SK-N-SH (cell line): Measurements from ENCODE around the gene GLYATL1. TPM values are rescaled to one million over a fixed set of nuclear protein-coding genes. Genes with fewer than 3 reads are reported as not detected.

Experiments
- CTCF ChIA-PET: fragments of 300-600, 350-600 bp; formaldehyde crosslinking; extraction: SDS; loops from one replicate; lab custom pipeline; 2021; lab: Yijun Ruan, JAX
- POLR2A ChIA-PET: fragments of 350-600 bp; sonication (Branson Sonifier 250); formaldehyde crosslinking; extraction: SDS; loops from one replicate; lab custom pipeline; 2020; ENCODE audit warnings: antibody characterized with exemption, inconsistent platforms; lab: Yijun Ruan, JAX
- DNase-seq: peaks from one replicate; pipeline ENCODE4 v3.0.0; 2012
- H2AFZ ChIP-seq: fragments of 200-600 bp; sonication (generic); 2 replicates; pipeline ENCODE4 v1.8.1; 2016; ENCODE audit warnings: antibody characterized with exemption, mild to moderate bottlenecking, low read depth
- H3F3A ChIP-seq: fragments of 200-600 bp; sonication (generic); replicated peaks from 2 replicates; pipeline ENCODE3; 2016; ENCODE audit warnings: antibody characterized with exemption, mild to moderate bottlenecking; ENCODE audit not compliant: insufficient read depth
- H3K27ac ChIP-seq, 2 experiments: fragments of 200-500 bp in 1 of 2; fragments of 200-600 bp in 1 of 2; sonication (Bioruptor generic) in 1 of 2; sonication (generic), shearing (Covaris generic) in 1 of 2; 2 replicates each; pipeline versions ENCODE4 v1.5.1 to v1.6.1; 2014 to 2016; ENCODE audit warnings: low read depth in 2 of 2, inconsistent platforms in 1 of 2, low read length in 1 of 2, mild to moderate bottlenecking in 1 of 2, mixed read lengths in 1 of 2
- H3K27me3 ChIP-seq: fragments of 200-600 bp; sonication (generic), shearing (Covaris generic); 2 replicates; pipeline ENCODE4 v1.6.1; 2016; ENCODE audit warnings: mixed run types; ENCODE audit not compliant: insufficient read depth
- H3K36me3 ChIP-seq, 2 experiments: fragments of 200-500 bp in 1 of 2; fragments of 200-600 bp in 1 of 2; sonication (Bioruptor generic) in 1 of 2; sonication (generic) in 1 of 2; replicated peaks in 1 of 2; 2 replicates each; pipeline versions ENCODE3 to v1.5.1; 2014 to 2016; ENCODE audit warnings: low read length in 1 of 2, mild to moderate bottlenecking in 1 of 2; ENCODE audit not compliant: insufficient read depth in 2 of 2, control insufficient read depth in 1 of 2
- H3K4me1 ChIP-seq, 2 experiments: fragments of 200-500 bp in 1 of 2; fragments of 200-600 bp in 1 of 2; sonication (Bioruptor generic) in 1 of 2; sonication (generic), shearing (Covaris generic) in 1 of 2; 2 replicates each; pipeline versions ENCODE4 v1.5.1 to v1.6.1; 2014 to 2016; ENCODE audit warnings: low read depth in 1 of 2, low read length in 1 of 2, mixed run types in 1 of 2; ENCODE audit not compliant: insufficient read depth in 2 of 2, control insufficient read depth in 1 of 2
- H3K4me2 ChIP-seq: fragments of 200-600 bp; sonication (generic), shearing (Covaris generic); 2 replicates; pipeline ENCODE4 v1.6.1; 2017; ENCODE audit warnings: mixed run types
- H3K4me3 ChIP-seq, 2 experiments: fragments of 200-500 bp in 1 of 2; fragments of 200-600 bp in 1 of 2; sonication (Bioruptor generic) in 1 of 2; sonication (generic), shearing (Covaris generic) in 1 of 2; 2 replicates each; pipeline versions ENCODE4 v1.5.1 to v1.8.1; 2014 to 2016; ENCODE audit warnings: low read depth in 2 of 2, inconsistent platforms in 1 of 2, low read length in 1 of 2, mild to moderate bottlenecking in 1 of 2, mixed read lengths in 1 of 2, moderate library complexity in 1 of 2
- H3K79me2 ChIP-seq: fragments of 200-600 bp; sonication (generic); 2 replicates; pipeline ENCODE4 v1.8.1; 2017; ENCODE audit warnings: mild to moderate bottlenecking; ENCODE audit not compliant: insufficient read depth
- H3K9ac ChIP-seq: fragments of 200-600 bp; sonication (generic); 2 replicates; pipeline ENCODE4 v1.6.1; 2017; ENCODE audit warnings: mixed run types
- H3K9me2 ChIP-seq: fragments of 200-600 bp; sonication (generic); 2 replicates; pipeline ENCODE4 v1.6.1; 2017; ENCODE audit warnings: mixed run types
- H3K9me3 ChIP-seq: fragments of 200-600 bp; sonication (generic); 2 replicates; pipeline ENCODE4 v1.6.1; 2017; ENCODE audit warnings: mixed run types, mild to moderate bottlenecking, moderate library complexity
- H4K20me1 ChIP-seq: fragments of 200-600 bp; sonication (generic); 2 replicates; pipeline ENCODE4 v1.6.1; 2017; ENCODE audit warnings: mild to moderate bottlenecking, mixed run types; ENCODE audit not compliant: insufficient read depth
- FOSL2 ChIP-seq: IDR thresholded peaks from 2 replicates; pipeline ENCODE4 v1.4.0; 2012; ENCODE audit warnings: low read depth, mild to moderate bottlenecking, moderate library complexity, borderline replicate concordance
- FOXJ3 ChIP-seq: sonication (generic); formaldehyde crosslinking; IDR thresholded peaks from 2 replicates; pipeline ENCODE4 v1.5.1; 2020; ENCODE audit warnings: mild to moderate bottlenecking, missing genetic modification reagents
- GABPA ChIP-seq: IDR thresholded peaks from 2 replicates; pipeline ENCODE4 v1.4.0; 2012; ENCODE audit warnings: low read depth, mild to moderate bottlenecking
- GATA2 ChIP-seq: sonication (generic); formaldehyde crosslinking; IDR thresholded peaks from 2 replicates; pipeline ENCODE4 v1.5.0; 2020; ENCODE audit warnings: mild to moderate bottlenecking, missing genetic modification reagents
- MEF2A ChIP-seq: IDR thresholded peaks from 2 replicates; pipeline ENCODE4 v1.4.0; 2012; ENCODE audit warnings: low read depth, borderline replicate concordance
- MXI1 ChIP-seq: IDR thresholded peaks from 2 replicates; pipeline ENCODE4 v1.6.1; 2012; ENCODE audit warnings: mild to moderate bottlenecking, low read depth, low read length, improper control_type of control experiment
- POLR2AphosphoS5 ChIP-seq: IDR thresholded peaks from 2 replicates; pipeline ENCODE4 v1.6.1; 2012; ENCODE audit warnings: low read depth, low read length
- RAD21 ChIP-seq: IDR thresholded peaks from 2 replicates; pipeline ENCODE4 v1.6.1; 2012; ENCODE audit warnings: mild to moderate bottlenecking, low read length
- TAF1 ChIP-seq: IDR thresholded peaks from 2 replicates; pipeline ENCODE4 v1.6.1; 2012; ENCODE audit warnings: low read depth, mild to moderate bottlenecking, low read length, moderate library complexity, borderline replicate concordance
- WGBS: methylation state at CpG from one replicate; pipeline ENCODE4 v1.1.6; 2017; ENCODE audit warnings: low lambda C conversion rate; 5-methylcytosine and 5-hydroxymethylcytosine counted together
- polyA plus RNA-seq, 3 experiments: library from polyadenylated mRNA; depleted of rRNA; stranded (reverse); fragments of >200 nt; gene quantifications; 2 replicates each; pipeline ENCODE4 v1.2.3, GENCODE V29; 2012
- TF ChIP-seq, protein P1 (sequence below): IDR thresholded peaks from 2 replicates; pipeline ENCODE4 v1.6.1; 2012; ENCODE audit warnings: mild to moderate bottlenecking, low read depth, low read length, moderate library complexity
- TF ChIP-seq, protein P2 (sequence below): fragments of 200-600 bp; sonication (generic); IDR thresholded peaks from 2 replicates; pipeline ENCODE4 v1.6.1; 2017; ENCODE audit warnings: antibody characterized with exemption, mild to moderate bottlenecking, moderate library complexity
- TF ChIP-seq, protein P3 (sequence below): IDR thresholded peaks from 2 replicates; pipeline ENCODE4 v1.4.0; 2012; ENCODE audit warnings: low read depth, borderline replicate concordance
- TF ChIP-seq, protein P4 (sequence below): IDR thresholded peaks from 2 replicates; pipeline ENCODE4; 2012

GLYATL1 gene
- polyA plus RNA-seq, 1 of the 3 experiments (the other 2 are of a cell fraction): 0.21 TPM

DNA sequence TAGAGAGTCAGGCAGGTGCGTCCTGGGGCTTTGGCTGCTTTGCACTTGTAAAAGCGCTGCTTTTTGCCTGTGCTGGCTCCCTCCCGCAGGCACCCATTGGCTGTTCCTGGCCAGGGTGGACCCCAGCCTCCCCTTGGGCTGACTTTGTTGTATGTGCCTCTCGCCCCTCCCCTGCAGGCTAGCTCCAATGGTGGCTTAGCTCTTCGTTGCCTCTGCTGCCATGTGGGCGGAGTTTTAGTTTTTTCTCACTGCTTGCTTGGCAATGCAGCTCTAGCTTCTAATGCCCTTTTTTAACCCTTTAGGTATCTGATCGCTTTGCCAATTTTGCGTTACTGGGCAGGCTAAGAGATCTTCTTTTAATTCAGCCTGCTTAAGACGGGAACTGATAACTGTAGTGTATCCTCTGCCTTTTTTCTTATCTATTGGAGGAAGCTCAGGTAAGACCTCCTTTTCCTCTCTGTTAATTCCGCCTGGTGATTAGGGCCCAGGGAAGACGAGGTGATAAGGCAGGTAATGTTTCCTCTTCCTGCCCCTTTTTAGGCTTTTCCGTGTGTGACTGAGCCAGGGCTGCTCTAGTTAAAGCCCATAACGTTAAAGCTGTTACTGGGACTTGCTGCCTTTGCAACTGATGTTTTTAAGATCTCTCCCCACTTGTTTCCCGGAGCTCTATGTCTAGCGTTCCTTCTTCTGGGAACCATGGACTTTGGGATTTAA is 11.7 kb upstream of the GLYATL1 start:
- Histone ChIP-seq H3K27me3 (no peaks in the 10 kb centered on the region), H3K9ac (no peak overlapping the region), H4K20me1 (no peaks in the 10 kb centered on the region), H3K4me3 (peak overlapping the region in 1 of 2 experiments; percentile 24; a peak in 3 of 4 replicates), H3K4me2 (peak overlapping the region; percentile 33; the same call in 1 of the 2 replicates), H3K9me3 (no peaks in the 10 kb centered on the region), H2AFZ (peak overlapping the region; percentile 6; the same call in 1 of the 2 replicates), H3K4me1 (peaks cover 0 to 9% of the 10 kb centered on the region in 2 experiments; a peak in 2 of 4 replicates), H3K27ac (no peak overlapping the region), H3F3A (no peaks in the 10 kb centered on the region), H3K36me3 (no peaks in the 10 kb centered on the region), H3K79me2 (no peaks in the 10 kb centered on the region), H3K9me2 (no peaks in the 10 kb centered on the region)
- POLR2A ChIA-PET: interaction anchor here (1.0 to 1.2 kb wide), 2 partner anchors 22 to 25 kb away, joined by 3 read pairs; no protein-coding TSS in a partner anchor
- DNase-seq: peak; percentile 65
- WGBS: 6% methylated on average over 15 of the region's 15 CpGs
- no peak for TF ChIP-seq FOSL2
- TF ChIP-seq, protein P1, sequence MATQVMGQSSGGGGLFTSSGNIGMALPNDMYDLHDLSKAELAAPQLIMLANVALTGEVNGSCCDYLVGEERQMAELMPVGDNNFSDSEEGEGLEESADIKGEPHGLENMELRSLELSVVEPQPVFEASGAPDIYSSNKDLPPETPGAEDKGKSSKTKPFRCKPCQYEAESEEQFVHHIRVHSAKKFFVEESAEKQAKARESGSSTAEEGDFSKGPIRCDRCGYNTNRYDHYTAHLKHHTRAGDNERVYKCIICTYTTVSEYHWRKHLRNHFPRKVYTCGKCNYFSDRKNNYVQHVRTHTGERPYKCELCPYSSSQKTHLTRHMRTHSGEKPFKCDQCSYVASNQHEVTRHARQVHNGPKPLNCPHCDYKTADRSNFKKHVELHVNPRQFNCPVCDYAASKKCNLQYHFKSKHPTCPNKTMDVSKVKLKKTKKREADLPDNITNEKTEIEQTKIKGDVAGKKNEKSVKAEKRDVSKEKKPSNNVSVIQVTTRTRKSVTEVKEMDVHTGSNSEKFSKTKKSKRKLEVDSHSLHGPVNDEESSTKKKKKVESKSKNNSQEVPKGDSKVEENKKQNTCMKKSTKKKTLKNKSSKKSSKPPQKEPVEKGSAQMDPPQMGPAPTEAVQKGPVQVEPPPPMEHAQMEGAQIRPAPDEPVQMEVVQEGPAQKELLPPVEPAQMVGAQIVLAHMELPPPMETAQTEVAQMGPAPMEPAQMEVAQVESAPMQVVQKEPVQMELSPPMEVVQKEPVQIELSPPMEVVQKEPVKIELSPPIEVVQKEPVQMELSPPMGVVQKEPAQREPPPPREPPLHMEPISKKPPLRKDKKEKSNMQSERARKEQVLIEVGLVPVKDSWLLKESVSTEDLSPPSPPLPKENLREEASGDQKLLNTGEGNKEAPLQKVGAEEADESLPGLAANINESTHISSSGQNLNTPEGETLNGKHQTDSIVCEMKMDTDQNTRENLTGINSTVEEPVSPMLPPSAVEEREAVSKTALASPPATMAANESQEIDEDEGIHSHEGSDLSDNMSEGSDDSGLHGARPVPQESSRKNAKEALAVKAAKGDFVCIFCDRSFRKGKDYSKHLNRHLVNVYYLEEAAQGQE: no peak
- no peak for TF ChIP-seq RAD21
- TF ChIP-seq FOXJ3 (CRISPR knock-in tag): no peak
- TF ChIP-seq, protein P2, sequence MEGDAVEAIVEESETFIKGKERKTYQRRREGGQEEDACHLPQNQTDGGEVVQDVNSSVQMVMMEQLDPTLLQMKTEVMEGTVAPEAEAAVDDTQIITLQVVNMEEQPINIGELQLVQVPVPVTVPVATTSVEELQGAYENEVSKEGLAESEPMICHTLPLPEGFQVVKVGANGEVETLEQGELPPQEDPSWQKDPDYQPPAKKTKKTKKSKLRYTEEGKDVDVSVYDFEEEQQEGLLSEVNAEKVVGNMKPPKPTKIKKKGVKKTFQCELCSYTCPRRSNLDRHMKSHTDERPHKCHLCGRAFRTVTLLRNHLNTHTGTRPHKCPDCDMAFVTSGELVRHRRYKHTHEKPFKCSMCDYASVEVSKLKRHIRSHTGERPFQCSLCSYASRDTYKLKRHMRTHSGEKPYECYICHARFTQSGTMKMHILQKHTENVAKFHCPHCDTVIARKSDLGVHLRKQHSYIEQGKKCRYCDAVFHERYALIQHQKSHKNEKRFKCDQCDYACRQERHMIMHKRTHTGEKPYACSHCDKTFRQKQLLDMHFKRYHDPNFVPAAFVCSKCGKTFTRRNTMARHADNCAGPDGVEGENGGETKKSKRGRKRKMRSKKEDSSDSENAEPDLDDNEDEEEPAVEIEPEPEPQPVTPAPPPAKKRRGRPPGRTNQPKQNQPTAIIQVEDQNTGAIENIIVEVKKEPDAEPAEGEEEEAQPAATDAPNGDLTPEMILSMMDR: no peak
- no peak for TF ChIP-seq POLR2AphosphoS5
- no peak for TF ChIP-seq MEF2A
- no peak for TF ChIP-seq MXI1
- TF ChIP-seq, protein P3, sequence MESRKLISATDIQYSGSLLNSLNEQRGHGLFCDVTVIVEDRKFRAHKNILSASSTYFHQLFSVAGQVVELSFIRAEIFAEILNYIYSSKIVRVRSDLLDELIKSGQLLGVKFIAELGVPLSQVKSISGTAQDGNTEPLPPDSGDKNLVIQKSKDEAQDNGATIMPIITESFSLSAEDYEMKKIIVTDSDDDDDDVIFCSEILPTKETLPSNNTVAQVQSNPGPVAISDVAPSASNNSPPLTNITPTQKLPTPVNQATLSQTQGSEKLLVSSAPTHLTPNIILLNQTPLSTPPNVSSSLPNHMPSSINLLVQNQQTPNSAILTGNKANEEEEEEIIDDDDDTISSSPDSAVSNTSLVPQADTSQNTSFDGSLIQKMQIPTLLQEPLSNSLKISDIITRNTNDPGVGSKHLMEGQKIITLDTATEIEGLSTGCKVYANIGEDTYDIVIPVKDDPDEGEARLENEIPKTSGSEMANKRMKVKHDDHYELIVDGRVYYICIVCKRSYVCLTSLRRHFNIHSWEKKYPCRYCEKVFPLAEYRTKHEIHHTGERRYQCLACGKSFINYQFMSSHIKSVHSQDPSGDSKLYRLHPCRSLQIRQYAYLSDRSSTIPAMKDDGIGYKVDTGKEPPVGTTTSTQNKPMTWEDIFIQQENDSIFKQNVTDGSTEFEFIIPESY: no peak
- TF ChIP-seq, protein P4, sequence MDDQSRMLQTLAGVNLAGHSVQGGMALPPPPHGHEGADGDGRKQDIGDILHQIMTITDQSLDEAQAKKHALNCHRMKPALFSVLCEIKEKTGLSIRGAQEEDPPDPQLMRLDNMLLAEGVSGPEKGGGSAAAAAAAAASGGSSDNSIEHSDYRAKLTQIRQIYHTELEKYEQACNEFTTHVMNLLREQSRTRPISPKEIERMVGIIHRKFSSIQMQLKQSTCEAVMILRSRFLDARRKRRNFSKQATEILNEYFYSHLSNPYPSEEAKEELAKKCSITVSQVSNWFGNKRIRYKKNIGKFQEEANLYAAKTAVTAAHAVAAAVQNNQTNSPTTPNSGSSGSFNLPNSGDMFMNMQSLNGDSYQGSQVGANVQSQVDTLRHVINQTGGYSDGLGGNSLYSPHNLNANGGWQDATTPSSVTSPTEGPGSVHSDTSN: no peak
- no peak for TF ChIP-seq TAF1
- no peak for TF ChIP-seq GATA2 (CRISPR knock-in tag)
- TF ChIP-seq GABPA: no peak
- CTCF ChIA-PET: interaction anchor here (0.6 to 2.4 kb wide), 7 partner anchors 9 to 231 kb away, joined by 3 to 10 read pairs (median 5); no protein-coding TSS in a partner anchor
